Measurements from ENCODE around the gene ROGDI.

ROGDI gene

DNA sequence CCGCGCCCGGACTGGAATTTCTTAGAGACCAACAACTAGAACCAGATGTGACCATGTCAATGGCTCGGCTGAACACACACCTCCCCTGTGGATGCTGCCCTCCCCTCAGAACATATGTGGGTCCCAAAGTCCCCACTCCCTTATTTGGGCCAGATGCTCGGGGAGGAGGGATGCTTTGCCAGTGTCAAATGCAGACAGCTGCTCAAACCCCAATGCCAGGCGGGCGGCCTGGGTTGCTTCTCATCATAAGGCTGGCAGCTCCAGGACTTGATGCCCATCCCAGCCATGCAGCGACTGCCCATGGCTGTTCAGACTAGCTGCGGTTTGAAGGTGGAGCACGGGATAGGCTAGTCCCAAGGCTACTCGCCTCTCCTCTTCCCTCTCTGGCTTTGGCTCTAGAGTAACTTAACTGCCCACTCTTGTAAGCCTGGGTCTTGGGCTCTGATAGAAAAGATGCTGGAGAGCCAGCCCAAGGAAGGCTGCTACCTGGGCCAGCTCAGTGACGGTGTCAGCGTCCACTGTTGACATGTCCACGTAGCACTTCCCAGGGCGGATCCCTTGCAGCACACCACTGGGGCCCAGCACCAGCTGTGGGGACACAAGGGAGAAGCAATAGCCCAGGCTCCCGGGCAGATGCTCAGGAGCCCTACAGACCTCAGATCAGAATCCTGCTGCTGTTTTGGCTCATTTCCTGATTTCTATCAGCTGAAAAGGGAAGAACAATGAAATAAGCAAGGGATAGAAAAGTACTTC is 11.0 kb upstream of the ROGDI start:
- DNase-seq (ENCODE audit: low spot score): no peak

GRCh38 chr16:4811773-4812172 is 9.3 kb upstream of the ROGDI start:
- DNase-seq (ENCODE audit: low spot score): no peak

DNA sequence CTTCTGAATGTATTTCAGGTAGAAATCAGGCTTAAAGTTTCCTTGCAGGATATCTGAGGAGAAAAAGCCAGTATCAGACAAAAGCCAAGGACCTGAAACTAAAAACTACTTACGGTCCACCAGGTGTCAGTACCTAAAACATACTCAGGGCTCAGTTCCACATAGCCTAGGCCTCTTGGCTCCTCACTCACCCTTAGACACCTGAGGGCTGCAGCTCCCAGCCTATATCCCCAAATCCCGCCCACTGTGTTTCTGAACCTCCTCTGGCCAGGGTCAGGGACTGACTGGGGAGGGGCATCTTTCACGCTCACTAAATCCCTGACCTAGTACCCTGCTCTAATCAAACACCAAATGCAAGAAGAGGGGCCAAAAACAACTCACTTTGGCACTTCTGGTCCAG is 8.8 kb upstream of the ROGDI start:
- DNase-seq (ENCODE audit: low spot score): no peak

- no peak for DNase-seq (ENCODE audit: low spot score)
These were observed 3.8 kb upstream of the ROGDI start for GRCh38 chr16:4806280-4806679.

- no peak for DNase-seq (ENCODE audit: low spot score)
These were observed 2.8 kb upstream of the ROGDI start for GRCh38 chr16:4805231-4805630.

DNA sequence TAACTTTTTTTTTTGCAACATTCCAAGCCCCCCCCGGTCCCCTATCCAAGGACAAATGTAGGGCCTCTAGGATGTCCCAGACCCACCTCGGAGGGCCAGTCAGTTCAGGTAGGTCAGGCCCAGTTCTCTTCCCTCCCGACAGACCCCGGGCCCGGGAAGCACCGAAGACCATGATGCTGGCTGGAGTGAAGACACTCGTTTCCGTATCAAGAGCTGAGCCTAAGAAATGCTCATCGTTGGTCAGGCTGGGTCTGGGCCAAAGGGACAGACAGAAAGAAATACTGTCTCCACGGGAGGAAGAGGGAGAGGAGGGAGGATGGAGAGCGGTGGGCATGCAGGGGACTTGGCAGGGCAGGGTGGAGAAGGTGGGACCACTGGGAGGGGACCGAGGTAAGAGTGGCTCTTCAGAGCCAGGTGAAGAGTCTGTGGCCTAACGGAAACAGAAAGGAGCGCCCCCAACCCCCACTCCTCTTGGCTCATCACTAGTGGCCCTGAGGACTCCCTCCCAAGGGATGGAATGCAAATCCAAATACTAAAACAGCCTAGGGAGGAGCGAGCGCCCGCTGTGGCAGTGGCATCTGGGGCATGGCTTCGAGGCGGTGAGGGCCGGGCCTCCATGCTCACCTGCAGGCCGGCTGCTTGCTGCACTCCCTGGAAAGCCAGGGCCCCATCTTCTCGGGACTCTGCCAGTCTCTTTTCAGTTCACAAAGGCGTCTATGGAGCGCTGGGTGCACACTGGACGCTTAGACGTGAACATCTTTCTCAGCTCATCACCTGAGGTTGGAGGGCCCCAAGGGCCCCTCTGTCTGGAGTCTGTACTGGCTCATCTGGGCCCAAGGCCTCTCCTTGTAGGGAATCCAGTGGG is 1.7 kb upstream of the ROGDI start:
- DNase-seq (ENCODE audit: low spot score): no peak

GRCh38 chr16:4803401-4803844 is 990 bp upstream of the ROGDI start:
- no peak for DNase-seq (ENCODE audit: low spot score)

GRCh38 chr16:4802659-4803287 is 340 bp upstream of the ROGDI start:
- peak; percentile 92 for DNase-seq (ENCODE audit: low spot score)

DNA sequence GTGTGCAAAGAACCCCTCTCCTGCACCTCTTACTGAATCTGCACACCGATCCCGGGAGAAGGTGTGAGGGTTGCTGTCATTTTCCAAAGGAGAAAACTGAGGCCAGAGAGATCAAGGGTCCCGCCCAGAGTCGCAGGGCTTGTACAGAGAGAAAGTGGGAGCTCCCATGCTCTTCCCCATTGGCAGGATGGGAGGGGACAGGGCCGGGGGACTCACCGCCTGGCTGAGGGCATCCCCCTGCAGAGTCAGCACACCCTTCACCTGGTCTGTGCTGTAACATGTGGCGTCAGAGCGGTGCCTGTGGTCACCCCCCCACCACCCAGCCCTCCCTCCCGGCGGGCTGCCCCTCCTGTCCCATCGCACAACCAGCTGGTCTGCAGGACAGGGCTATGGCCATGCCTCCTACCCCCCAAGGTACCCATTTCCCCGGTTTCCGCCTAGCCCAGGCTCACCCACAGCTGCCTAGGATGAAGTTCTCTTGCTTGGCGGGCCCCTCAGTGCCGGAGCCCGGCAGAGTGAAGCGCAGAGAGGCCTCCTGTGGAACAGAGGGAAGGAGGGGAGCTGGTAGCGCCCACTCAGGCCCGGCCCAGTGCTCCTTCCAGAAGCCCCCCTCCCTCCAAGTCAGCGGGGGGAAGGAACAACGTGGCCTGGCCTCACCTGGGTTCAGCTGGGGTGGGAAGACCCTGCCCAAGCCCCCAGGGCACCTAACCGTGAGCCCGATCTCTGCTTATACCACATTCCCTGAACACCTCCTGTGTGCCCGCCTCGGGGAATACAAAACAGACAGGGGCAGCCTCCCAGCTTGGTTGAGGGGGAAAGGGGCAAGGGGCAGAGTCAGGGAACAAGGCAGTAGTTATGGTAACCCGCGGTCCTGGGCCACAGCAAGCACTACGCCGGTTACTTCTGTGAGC is 1.1 kb downstream of the ROGDI start:
- DNase-seq (ENCODE audit: low spot score): no peak

DNA sequence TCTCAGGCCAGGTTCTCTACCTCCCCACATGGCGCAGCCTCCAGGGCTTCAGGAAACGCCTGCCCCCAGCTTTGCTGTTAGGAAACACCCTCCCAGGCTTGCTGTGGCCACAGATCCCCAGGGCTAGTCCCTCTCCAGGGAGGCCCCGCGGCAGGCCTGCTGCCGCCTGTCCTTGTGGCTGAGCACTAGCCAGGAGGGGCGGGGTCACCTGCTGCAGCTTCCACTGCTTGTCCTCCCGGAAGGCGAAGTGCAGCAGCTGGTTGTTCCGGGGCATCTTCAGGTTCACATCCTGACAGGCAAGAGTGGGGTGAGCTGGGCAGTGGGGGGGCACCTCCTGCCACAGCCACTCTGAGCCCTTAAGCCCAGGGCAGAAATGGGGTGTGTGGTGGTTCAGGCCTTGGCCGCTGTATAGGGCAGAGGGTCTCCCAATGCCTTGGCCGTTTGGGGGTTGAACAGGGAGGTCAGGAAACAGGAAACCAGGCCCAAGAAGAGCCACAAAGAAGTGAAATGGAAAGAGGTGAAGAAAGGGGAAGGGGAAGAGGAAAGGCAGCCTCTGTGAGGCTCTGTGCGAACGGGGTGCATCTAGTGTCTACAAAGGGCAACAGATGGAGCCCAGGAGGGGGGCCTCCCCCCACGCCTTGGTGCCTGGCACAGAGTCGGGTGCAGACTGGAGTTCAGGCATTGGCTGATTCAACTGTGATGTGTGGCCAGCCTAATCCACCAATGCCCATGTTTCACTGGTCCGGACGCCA is 2.0 kb downstream of the ROGDI start:
- no peak for DNase-seq (ENCODE audit: low spot score)

DNA sequence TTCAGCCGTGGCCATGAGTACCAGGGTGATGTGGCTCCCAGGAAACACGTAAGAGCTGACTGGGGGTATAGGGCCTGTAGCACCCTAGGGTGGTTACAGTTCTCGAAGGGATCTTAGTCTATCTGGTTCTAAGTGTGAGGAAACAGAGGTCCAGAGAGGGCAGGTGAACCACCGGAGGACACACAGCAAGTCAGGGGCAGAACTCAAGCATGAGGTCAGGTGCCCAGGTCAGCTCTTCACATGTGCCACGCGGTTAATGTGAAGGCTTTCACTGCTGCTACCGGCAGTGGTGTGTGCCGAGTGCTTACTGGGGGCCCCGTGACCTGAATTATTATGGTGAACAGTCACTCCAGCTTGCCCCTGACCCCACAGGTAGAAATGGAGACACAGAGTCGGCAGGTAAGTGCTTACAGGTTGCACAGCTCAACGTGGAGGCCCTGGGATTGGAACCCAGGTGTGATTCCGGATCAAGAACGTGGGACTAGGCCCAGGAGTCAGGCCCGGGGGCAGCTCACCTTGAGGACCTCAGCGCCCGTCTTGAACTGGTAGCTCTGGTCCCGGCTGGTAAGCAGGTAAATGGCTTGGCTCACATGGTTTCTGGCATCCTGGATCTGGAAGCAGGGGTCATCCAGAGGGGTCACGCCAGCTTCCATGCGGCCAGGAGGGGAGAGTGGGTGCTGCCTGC is 3.1 kb downstream of the ROGDI start:
- DNase-seq (ENCODE audit: low spot score): no peak

GRCh38 chr16:4798456-4798855 is 4.0 kb downstream of the ROGDI start:
- no peak for DNase-seq (ENCODE audit: low spot score)

DNA sequence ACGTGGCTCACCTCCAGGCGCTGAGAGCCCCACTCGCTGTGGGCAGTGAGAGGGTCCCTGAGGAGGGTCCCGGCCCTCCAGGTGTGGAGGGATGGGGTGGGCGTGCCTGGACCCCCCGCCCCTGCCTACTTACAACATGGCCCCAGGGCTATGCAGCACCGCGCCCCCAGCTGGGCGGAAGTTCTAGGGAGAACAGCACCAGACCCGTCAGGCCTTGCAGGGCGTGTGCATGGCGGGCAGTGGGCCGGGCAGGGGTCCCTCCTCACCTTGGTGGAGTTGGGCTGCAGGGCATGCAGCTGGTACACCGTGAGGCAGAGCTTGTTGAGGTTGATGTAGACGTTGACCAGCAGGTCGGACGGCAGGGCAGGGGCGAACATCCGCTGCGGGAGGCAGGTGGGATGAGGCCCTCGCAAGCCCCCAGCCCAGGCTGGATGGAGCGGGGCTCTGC is 4.6 kb downstream of the ROGDI start:
- DNase-seq (ENCODE audit: low spot score): no peak

DNA sequence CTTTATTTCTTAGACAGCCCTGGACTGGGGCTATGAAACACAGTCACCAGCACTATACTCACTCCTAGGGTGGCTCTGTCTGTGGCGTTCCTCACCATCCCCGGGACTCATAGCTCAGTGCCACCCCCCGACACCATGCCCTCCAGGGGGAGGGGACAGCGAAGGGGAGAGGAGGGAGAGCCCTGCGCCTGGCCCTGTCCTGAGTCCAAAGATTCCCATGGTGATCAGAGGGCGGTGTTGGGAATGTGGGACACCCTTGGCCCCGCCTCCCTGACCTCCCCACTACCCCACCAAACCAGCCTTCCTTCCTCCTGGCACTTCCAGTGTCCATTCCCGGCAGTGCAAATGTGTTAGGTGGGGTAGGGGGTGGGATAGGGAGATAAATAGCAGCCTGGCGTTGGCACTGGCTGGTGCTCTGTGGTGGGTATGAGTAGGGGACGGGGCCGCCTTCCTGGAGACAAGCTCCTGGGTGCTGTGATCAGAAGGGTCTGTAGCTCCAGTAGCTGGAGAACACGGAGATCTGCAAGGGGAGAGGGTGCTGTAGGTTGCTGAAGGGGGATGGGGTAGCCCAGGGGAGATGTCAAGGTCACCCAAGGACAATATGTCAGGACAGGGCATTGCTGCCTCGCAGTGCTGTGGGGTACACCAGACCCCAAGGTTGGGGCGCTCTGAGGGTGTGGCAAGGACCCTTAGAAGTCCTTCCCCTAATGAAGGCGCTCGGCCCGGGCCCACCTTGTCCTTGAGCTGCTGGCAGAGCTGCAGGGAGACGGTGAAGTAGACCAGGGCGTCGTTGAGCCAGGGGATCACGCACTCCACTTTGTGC is 5.2 kb downstream of the ROGDI start:
- no peak for DNase-seq (ENCODE audit: low spot score)

- DNase-seq (ENCODE audit: low spot score): no peak
These were observed 6.4 kb downstream of the ROGDI start for GRCh38 chr16:4795828-4796572.

GRCh38 chr16:4795181-4795827 is 7.1 kb downstream of the ROGDI start, which contains the start of gene SMIM22:
TSS of gene SMIM22 (plus strand) at chr16:4795369. CDS start at chr16:4795735, 366 bp downstream.
- no peak for DNase-seq (ENCODE audit: low spot score)

DNA sequence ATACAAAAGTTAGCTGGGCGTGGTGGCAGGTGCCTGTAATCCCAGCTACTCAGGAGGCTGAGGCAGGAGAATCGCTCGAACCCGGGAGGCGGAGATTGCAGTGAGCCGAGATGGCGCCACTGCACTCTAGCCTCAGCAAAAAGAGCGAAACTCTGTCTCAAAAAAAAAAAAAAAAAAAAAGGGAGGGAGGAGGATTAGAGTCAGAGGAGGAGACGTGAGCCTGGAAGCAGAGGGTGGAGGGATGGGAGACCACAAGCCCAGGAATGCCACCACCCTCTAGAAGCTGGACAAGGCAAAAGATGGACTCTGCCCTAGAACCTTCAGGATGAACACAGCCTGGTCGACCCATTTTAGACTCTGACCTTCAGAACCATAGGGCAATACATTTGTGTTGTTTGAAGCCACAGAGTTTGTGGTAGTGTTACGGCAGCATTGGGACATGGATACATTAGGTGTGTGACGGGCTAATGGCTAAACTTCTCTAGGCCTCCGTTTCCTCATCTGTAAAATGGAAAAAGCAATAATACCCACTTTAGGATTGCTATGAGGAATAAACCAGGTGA is 9.4 kb downstream of the ROGDI start:
- DNase-seq (ENCODE audit: low spot score): no peak

GRCh38 chr16:4790871-4791270 is 11.6 kb downstream of the ROGDI start:
- no peak for DNase-seq (ENCODE audit: low spot score)
